Measurements from ENCODE around the gene SNX8. TPM values are rescaled to one million over a fixed set of nuclear protein-coding genes. Genes with fewer than 3 reads are reported as not detected.

SNX8 gene
- total and polyA plus RNA-seq, 2 of the 4 experiments (the other 2 are of a cell fraction): 7.7 to 55.9 TPM

GRCh38 chr7:2263176-2263575 is 51.1 kb downstream of the SNX8 start:
- no peak overlapping the region for H2BK5ac ChIP-seq (ENCODE audit: low read depth, low read length, poor library complexity, severe bottlenecking)
- no peak overlapping the region for H2BK20ac ChIP-seq (ENCODE audit: low read depth, low read length)
- DNase-seq (no peak), ATAC-seq (ENCODE audit: low read depth) (no peak)
- no peak overlapping the region for H3K4me2 ChIP-seq (ENCODE audit: low read depth, low read length)
- in situ Hi-C loops (cut with MboI; ENCODE audit: low sequenced_read_pairs): no loop called here
- H3K9me3 ChIP-seq (ENCODE audit: control insufficient read depth, insufficient read depth, low read length): no peaks in the 10 kb centered on the region
- no peak for TF ChIP-seq RCOR1 (IDR thresholded peaks at IDR 0.05; ENCODE audit: insufficient replicate concordance, low read length)
- no peak for TF ChIP-seq NFE2L2 (IDR thresholded peaks at IDR 0.05; ENCODE audit: low read depth, low read length)
- no peak for TF ChIP-seq RAD21 (IDR thresholded peaks at IDR 0.05; ENCODE audit: low read length)
- no peak overlapping the region for H2BK15ac ChIP-seq (ENCODE audit: low read depth, low read length)
- H3K4ac ChIP-seq (ENCODE audit: low read depth, low read length): no peak overlapping the region
- no peak overlapping the region for H3K23ac ChIP-seq (ENCODE audit: low read depth, low read length)
- peaks cover 0 to 4% of the 10 kb centered on the region in 2 experiments; a peak in 1 of 4 replicates for H3K79me1 ChIP-seq (ENCODE audit: low read depth in 1 of 2, low read length in 2 of 2)
- WGBS, 2 experiments (ENCODE audit: extremely low coverage in 2 of 2, insufficient read length in 1 of 2): 94% methylated on average over 9 of the region's 18 CpGs; no CpG with 5 or more reads in 1 of the 2 experiments
- no peak overlapping the region for H3K56ac ChIP-seq (ENCODE audit: extremely low read depth, insufficient read depth, low read length)
- H3K36me3 ChIP-seq (ENCODE audit: control insufficient read depth, insufficient read depth, low read length): peaks cover 19% of the 10 kb centered on the region
- no peak overlapping the region for H2AK9ac ChIP-seq (replicated peaks; ENCODE audit: low read depth, low read length, poor library complexity)
- dilution Hi-C loops (cut with HindIII; ENCODE audit: low sequenced_read_pairs, unreplicated experiment): no loop called here
- no peak overlapping the region for H2AK5ac ChIP-seq (ENCODE audit: low read depth, low read length)
- H3K9ac ChIP-seq (ENCODE audit: low read depth, low read length): no peak overlapping the region
- no peak overlapping the region for H4K8ac ChIP-seq (ENCODE audit: low read depth in 2 of 2, low read length in 2 of 2)
- no peak overlapping the region for H4K91ac ChIP-seq (ENCODE audit: insufficient read depth, low read depth, low read length)
- ChIA-PET POLR2A (ENCODE audit: unreplicated experiment) (no interaction called here), CTCF (no interaction called here)
- H4K5ac ChIP-seq (ENCODE audit: low read depth, low read length): no peak overlapping the region
- no peak overlapping the region for H3K18ac ChIP-seq (ENCODE audit: low read depth, low read length)
- intact Hi-C loops (cut with micrococcal nuclease): no loop called here
- no TSS peak for BruUV-seq (replicated peaks)
- H2AFZ ChIP-seq (replicated peaks; ENCODE audit: low read length, poor library complexity): no peak overlapping the region
- no peak overlapping the region for H3K27ac ChIP-seq (ENCODE audit: insufficient read depth, low read length)
- H2BK120ac ChIP-seq (ENCODE audit: low read depth, low read length): no peak overlapping the region
- H3K27me3 ChIP-seq (ENCODE audit: control insufficient read depth, insufficient read depth, low read length): no peaks in the 10 kb centered on the region
- 0 out of 2 replicates have a peak, but pooled peaks cover 7% of the 10 kb centered on the region for H4K20me1 ChIP-seq (ENCODE audit: insufficient read depth, low read length)
- no peak overlapping the region for H3K14ac ChIP-seq (replicated peaks; ENCODE audit: low read depth, low read length)
- peaks cover 4% of the 10 kb centered on the region for H3K4me1 ChIP-seq (ENCODE audit: control insufficient read depth, insufficient read depth, low read length)
- no peaks in the 10 kb centered on the region for H3K9me1 ChIP-seq (ENCODE audit: insufficient read depth, low read length)
- no peak overlapping the region for H3K4me3 ChIP-seq (ENCODE audit: insufficient read depth, low read depth, low read length)

All from IMR-90 (cell line).